Esophagus squamous epithelium (tissue), 5 donors: Measurements from ENCODE around the gene TRIM73. TPM values are rescaled to one million over a fixed set of nuclear protein-coding genes. Genes with fewer than 3 reads are reported as not detected.
"Not testable (repeated sequence)": the region's sequence is repeated elsewhere in the genome, so short reads cannot be mapped to it uniquely, and the experiment has no call there.

Source experiments
- DNase-seq: peaks from one replicate; lab custom pipeline; 2025; lab: John Stamatoyannopoulos, UW
- H3K27ac ChIP-seq, 4 donors: fragments of 200-600 bp; sonication (generic); one replicate each; pipeline ENCODE4 v1.5.1; 2016 to 2019; ENCODE audit warnings: mild to moderate bottlenecking in 1 of 4
- H3K27me3 ChIP-seq, 4 donors: fragments of 200-600 bp; sonication (generic); 1 replicate in 3 of 4; 2 replicates in 1 of 4; pipeline versions ENCODE4 v1.5.1 to v1.6.0; 2017 to 2021; ENCODE audit warnings: antibody characterized with exemption in 1 of 4
- H3K36me3 ChIP-seq, 3 donors: fragments of 200-600 bp; sonication (generic); one replicate each; pipeline ENCODE4 v1.5.1; 2016 to 2019
- H3K4me1 ChIP-seq, 3 donors: fragments of 200-600 bp; sonication (generic); one replicate each; pipeline ENCODE4 v1.5.1; 2017 to 2019
- H3K4me3 ChIP-seq, 4 donors: fragments of 200-600 bp; sonication (generic); 1 replicate in 3 of 4; 2 replicates in 1 of 4; pipeline ENCODE4 v1.5.1; 2016 to 2019; ENCODE audit warnings: mild to moderate bottlenecking in 2 of 4, moderate library complexity in 1 of 4
- H3K9me3 ChIP-seq, 3 donors: fragments of 200-600 bp; sonication (generic); one replicate each; pipeline ENCODE4 v1.5.1; 2016 to 2019
- WGBS, 2 donors: methylation state at CpG; one replicate each; pipeline ENCODE4 v1.1.5; 2018; 5-methylcytosine and 5-hydroxymethylcytosine counted together
- intact Hi-C: fragments of 100-400 bp; cut with DNase I; formaldehyde crosslinking; loops from one replicate; pipeline ENCODE4 v1.15.0; 2022
- total RNA-seq, 4 donors: library from RNA; depleted of rRNA; stranded (reverse); fragments of >200 nt; gene quantifications; one replicate each; pipeline ENCODE4 v1.1.0, GENCODE V29; 2016
- donor health status: DM: yes; HTN: yes; CAD: no.

The TRIM73 gene
- 1 to 10 TPM in 2 of 4 donors, under 1 TPM in 1, not detected in 1; 0.31 to 1.9 (median 1.7) TPM for total RNA-seq

DNA sequence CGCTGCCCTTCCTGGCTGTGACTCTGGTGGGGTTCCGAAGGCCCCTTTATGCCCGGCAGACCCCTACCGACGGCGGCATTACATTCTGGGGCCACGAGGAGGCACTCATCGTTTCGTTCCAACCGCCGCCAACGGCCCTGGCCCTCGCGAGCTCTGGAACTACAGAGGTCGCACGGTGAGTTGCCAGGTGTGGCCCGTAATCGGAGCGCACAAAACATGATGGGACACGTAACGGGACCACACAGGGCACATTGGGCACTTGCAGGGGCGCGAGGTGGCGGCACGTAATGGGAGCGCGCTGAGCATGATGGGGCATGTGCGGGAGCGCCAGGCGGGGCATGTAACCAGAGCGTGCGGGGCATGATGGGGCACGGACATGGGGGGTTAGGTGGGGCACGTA, at the start of gene TRIM73:
Gene TRIM73 (plus strand): TSS at position 301 of the 400 bp plus-strand sequence. CDS start 3,305 bp downstream, outside the sequence.
- no CpG with 5 or more reads among the region's 34 CpGs for WGBS, 2 donors
- DNase-seq, H3K4me1 ChIP-seq, H3K4me3 ChIP-seq, H3K36me3 ChIP-seq, H3K9me3 ChIP-seq, intact Hi-C loops, H3K27ac ChIP-seq, H3K27me3 ChIP-seq: not testable (repeated sequence)

DNA sequence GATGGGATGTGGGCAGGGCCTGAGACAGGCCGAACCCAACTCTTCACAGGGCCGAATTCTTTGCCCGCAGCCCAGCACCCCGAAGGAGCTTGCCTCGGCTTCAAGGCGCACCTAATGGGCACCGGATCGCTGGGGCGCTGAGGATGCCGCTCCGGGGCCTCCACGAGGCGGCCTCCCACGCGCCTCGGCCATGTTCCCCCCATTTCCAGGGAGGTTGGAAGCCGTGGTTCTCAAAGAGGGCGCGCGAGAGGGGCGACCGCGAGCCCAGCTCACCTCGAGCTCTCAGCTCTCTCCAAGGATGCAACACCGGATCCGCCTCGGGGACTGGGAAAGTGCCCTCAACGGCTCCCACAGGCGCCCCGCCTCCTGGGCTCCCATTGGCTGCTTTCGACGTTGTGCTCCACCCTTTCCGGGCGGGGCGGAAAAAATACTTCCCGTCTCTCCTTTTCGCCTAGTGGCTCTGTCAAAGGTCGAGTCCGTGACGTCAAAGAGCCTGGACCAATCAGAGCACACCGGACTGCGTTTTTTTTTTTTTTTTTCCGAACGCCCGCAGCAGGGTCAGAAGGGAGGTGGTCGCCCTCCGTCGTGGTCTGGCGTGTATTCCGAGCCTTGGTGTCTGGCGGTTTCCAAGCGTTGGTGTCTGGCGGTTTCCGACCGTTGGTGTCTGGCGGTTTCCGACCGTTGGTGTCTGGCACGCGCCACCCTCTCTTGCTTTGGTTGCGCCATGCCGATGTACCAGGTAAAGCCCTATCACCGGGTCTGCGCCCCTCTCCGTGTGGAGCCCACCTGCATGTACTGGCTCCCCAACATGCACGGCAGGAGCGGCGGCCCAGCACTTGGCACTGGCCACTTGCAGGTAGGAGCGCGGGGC, 36.5 kb upstream of the TRIM73 start:
- H3K27ac ChIP-seq: peak overlapping the region; percentile 44 to 80 (median 70)

DNA sequence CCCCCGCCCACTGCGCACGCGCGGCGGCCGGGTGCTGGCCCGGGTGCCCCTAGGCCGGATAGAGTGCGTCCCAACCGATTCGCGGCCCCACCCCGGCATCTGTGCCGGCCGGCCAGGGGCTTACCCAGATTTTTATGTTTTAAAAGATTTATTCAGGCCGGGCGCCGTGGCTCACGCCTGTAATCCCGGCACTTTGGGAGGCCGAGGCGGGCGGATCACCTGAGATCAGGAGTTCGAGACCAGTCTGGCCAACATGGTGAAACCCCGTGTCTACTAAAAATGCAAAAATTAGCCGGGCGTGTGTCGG, 35.9 kb upstream of the TRIM73 start:
- H3K36me3 ChIP-seq, intact Hi-C loops, H3K9me3 ChIP-seq, H3K27me3 ChIP-seq, DNase-seq, H3K4me1 ChIP-seq: not testable (repeated sequence)
- peak overlapping the region in 2 of 4 donors; percentile 67 to 80 for H3K27ac ChIP-seq
- peak overlapping the region in 3 of 4 donors; percentile 21 to 44 (median 42) for H3K4me3 ChIP-seq
- WGBS, 2 donors: no CpG with 5 or more reads among the region's 29 CpGs

More for the DNA sequence above, 36.5 kb upstream of the TRIM73 start:
- intact Hi-C loops, H3K27me3 ChIP-seq, DNase-seq, H3K9me3 ChIP-seq, H3K36me3 ChIP-seq, H3K4me1 ChIP-seq: not testable (repeated sequence)
- WGBS, 2 donors: 1% methylated on average over 14 of the region's 70 CpGs; no CpG with 5 or more reads in 1 of the 2 donors
- peak overlapping the region; percentile 21 to 44 (median 43) for H3K4me3 ChIP-seq

DNA sequence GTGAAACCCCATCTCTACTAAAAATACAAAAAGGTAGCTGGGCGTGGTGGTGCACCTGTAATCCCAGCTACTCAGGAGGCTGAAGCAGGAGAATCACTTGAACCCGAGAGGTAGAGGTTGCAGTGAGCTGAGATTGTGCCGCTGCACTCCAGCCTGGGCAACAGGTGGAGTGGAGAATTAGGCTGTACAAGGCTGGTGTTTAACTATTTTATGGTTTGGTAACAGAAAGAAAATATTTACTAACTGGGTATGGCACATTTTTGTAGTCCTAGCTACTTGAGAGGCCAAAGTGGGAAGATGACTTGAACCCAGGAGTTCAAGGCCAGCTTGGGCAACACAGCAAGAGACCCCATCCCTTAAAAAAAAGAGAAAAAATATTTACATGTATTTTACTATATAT, 31.4 kb upstream of the TRIM73 start:
- H3K4me3 ChIP-seq, H3K4me1 ChIP-seq, H3K27ac ChIP-seq, H3K27me3 ChIP-seq, DNase-seq, intact Hi-C loops, H3K36me3 ChIP-seq, H3K9me3 ChIP-seq: not testable (repeated sequence)
- no CpG with 5 or more reads among the region's 3 CpGs for WGBS, 2 donors

DNA sequence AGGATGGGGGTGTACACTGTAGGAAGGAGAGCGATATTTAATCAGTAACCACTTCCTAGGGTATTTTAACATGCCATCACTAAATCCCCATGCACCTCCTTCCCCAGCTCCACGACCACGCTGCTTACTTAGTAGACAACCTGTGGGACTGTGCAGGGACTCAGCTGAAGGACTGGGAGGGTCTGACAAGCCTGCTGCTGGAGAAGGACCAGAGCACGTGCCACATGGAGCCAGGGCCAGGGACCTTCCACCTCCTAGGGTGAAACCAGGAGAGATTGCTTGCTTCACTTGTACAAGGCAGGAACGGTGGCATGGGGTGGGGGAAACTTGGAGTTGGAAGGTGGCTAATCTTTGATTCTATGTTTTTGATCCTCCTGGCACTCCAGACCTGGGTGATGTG, 28.8 kb upstream of the TRIM73 start:
- H3K4me1 ChIP-seq, H3K9me3 ChIP-seq, H3K4me3 ChIP-seq, H3K27ac ChIP-seq, H3K36me3 ChIP-seq, H3K27me3 ChIP-seq, intact Hi-C loops, DNase-seq: not testable (repeated sequence)
- no CpG with 5 or more reads among the region's 5 CpGs for WGBS, 2 donors

DNA sequence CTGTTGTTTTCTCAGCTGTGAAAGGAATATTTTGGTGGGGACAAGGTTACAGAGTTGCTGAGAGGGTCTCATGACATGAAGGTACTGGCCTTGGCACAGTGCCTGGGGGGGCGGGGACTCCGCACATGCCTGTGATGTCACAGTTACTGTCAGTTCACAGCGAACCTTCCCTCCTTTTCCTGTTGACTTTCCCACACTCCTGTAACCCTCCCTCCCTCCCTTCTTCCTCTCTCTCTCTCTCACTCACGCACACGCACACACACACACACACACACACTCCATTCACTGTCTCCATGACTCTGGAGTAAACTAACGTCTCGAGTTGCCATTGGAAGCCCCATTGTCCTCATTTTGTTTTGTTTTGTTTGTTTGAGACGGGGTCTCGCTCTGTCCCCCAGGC, 28.1 kb upstream of the TRIM73 start:
- H3K9me3 ChIP-seq, H3K4me1 ChIP-seq, H3K27me3 ChIP-seq, H3K4me3 ChIP-seq, H3K36me3 ChIP-seq, H3K27ac ChIP-seq, intact Hi-C loops, DNase-seq: not testable (repeated sequence)
- no CpG with 5 or more reads among the region's 9 CpGs for WGBS, 2 donors

GRCh38 chr7:75374144-75374518, 21.3 kb upstream of the TRIM73 start:
- DNase-seq, H3K27ac ChIP-seq, intact Hi-C loops, H3K9me3 ChIP-seq, H3K27me3 ChIP-seq, H3K36me3 ChIP-seq, H3K4me1 ChIP-seq, H3K4me3 ChIP-seq: not testable (repeated sequence)
- no CpG with 5 or more reads among the region's 4 CpGs for WGBS, 2 donors

DNA sequence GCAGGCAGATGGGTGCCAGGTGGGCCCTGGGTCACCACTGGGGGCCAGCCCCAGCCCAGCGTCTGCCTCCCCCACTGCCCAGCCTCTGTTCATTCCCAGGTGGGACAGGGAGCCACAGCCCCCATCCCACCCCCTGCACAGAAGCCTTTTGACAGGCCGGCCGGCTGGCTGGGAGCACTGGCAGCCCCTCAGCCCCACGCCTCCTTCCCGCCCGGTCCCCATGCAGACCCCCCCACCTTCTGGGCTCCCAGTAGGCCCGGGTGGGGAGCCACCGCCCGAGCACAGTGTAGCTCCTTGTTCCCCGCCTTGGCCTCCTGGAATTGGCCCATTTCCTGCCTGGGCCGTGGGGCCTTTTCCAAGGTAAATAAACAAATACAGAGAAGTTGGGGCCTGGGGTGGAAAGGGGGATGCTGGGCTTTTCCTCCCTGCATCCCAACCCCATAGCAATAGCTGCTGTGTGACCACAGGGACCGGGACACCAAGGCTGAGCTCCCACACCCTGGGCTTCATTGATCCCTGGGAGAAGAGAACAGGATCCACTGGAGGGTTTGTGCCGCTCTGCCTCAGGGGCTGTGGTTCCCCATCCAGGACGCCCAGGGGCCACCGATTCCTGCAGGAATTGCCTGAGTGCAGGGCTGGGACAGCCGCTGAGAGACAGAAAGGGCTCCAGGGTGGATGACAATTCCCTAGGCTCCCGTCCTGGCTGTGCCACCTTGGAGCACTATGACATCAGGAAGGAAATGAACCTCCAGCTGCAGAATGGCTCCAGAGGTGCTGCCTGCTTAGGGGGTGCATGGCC, 20.7 kb upstream of the TRIM73 start:
- DNase-seq, H3K36me3 ChIP-seq, intact Hi-C loops, H3K4me3 ChIP-seq, H3K9me3 ChIP-seq, H3K4me1 ChIP-seq, H3K27me3 ChIP-seq, H3K27ac ChIP-seq: not testable (repeated sequence)
- no CpG with 5 or more reads among the region's 17 CpGs for WGBS, 2 donors

DNA sequence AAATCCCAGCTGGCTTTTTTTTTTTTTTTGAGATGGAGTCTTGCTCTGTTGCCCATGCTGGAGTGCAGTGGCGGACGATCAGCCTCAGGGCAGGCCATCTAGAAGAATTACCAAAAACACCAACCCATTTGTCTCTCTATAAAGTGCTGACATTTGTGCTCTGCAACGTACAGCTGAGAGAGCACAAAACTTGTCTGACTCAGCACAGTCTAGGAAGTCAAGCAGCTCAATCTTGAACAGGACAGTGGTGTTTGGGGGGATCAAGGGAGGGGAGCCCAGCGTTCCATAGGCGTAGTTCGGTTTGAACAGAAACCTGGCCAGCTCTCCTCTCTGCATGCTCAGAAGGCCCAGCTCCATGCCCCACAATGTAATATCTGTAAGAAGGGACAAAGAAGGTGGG, 2.2 kb upstream of the TRIM73 start:
- H3K4me1 ChIP-seq, H3K36me3 ChIP-seq, H3K9me3 ChIP-seq, H3K27ac ChIP-seq, H3K27me3 ChIP-seq, H3K4me3 ChIP-seq, DNase-seq, intact Hi-C loops: not testable (repeated sequence)
- no CpG with 5 or more reads among the region's 6 CpGs for WGBS, 2 donors

DNA sequence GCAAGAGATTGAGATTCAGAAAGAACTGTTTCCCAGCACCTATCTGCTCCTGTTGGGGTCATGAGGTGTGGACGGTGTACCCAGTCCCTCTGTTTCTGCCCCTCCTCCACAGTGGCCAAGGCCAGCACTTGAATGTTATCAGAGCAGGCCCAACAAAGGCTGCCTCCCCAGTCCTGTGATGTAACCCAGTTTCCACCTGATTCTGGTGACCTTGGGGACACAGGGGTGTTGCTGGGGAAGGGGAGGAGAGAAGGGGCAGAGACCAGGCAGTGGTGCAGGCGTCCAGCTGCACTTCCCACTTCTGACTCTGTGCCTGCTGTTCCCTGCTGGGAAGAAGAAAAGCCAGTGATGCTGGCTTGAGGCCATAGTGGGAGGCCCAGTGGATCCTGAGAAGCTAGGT, 2.4 kb downstream of the TRIM73 start:
- H3K27ac ChIP-seq, H3K36me3 ChIP-seq, DNase-seq, intact Hi-C loops, H3K9me3 ChIP-seq, H3K27me3 ChIP-seq, H3K4me1 ChIP-seq, H3K4me3 ChIP-seq: not testable (repeated sequence)
- no CpG with 5 or more reads among the region's 2 CpGs for WGBS, 2 donors

DNA sequence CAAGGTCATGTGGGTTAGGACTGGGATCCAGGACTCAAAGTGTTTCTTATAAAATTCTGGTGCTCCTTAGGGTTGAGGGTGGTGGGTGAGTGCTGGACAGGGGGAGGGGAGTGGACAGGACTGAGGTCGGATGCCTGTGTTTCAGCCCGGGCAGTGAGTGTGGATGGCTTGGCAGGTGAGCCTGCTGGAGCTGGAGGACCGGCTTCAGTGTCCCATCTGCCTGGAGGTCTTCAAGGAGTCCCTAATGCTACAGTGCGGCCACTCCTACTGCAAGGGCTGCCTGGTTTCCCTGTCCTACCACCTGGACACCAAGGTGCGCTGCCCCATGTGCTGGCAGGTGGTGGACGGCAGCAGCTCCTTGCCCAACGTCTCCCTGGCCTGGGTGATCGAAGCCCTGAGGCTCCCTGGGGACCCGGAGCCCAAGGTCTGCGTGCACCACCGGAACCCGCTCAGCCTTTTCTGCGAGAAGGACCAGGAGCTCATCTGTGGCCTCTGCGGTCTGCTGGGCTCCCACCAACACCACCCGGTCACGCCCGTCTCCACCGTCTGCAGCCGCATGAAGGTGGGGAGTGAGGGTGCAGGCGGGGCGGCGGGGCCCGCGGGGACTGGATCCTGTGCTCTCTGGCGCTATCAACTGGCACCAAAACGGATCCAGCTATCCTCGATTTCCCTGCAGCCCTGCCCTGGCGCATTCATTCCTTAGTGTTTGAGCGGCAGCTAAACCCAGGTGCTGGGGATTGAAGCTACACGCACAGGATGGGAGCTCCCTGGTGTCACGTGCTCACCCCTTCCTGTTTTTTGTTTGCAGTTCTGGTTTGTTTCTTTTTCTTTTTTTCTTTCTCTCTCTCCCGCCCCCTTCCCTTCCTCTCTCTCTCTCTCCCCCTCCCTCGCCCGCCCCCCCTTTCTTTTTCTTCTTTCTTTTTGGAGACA, 3.6 kb downstream of the TRIM73 start:
- H3K4me3 ChIP-seq, H3K27ac ChIP-seq, H3K4me1 ChIP-seq, DNase-seq, intact Hi-C loops, H3K9me3 ChIP-seq, H3K27me3 ChIP-seq, H3K36me3 ChIP-seq: not testable (repeated sequence)
- no CpG with 5 or more reads among the region's 34 CpGs for WGBS, 2 donors

GRCh38 chr7:75400575-75400974, 5.1 kb downstream of the TRIM73 start:
- intact Hi-C loops, H3K4me1 ChIP-seq, H3K4me3 ChIP-seq, H3K9me3 ChIP-seq, H3K27me3 ChIP-seq, H3K36me3 ChIP-seq, H3K27ac ChIP-seq, DNase-seq: not testable (repeated sequence)
- WGBS, 2 donors: no CpG with 5 or more reads among the region's 6 CpGs
